Fibroblast of lung (primary cell): ENCODE data around the gene SLC16A6. TPM values are rescaled to one million over a fixed set of nuclear protein-coding genes. Genes with fewer than 3 reads are reported as not detected.
"Not testable (repeated sequence)": the region's sequence is repeated elsewhere in the genome, so short reads cannot be mapped to it uniquely, and the experiment has no call there.

Source experiments
- DNase-seq, 2 donors: peaks; one replicate each; pipeline versions ENCODE4 v3.0.0 to v3.0.0-alpha.2; 2010; ENCODE audit warnings: low read depth in 2 of 2
- H2AFZ ChIP-seq: 2 replicates; pipeline ENCODE4 v1.5.1; 2012; ENCODE audit warnings: low read length, control low read depth, inconsistent platforms
- H3K27ac ChIP-seq: 2 replicates; pipeline ENCODE4 v1.5.1; 2011; ENCODE audit warnings: low read length, control low read depth; ENCODE audit not compliant: insufficient read depth
- H3K27me3 ChIP-seq: 2 replicates; pipeline ENCODE4 v1.5.1; 2011; ENCODE audit warnings: mild to moderate bottlenecking, low read length; ENCODE audit not compliant: control insufficient read depth, insufficient read depth
- H3K36me3 ChIP-seq: 2 replicates; pipeline ENCODE4 v1.5.1; 2011; ENCODE audit warnings: low read length; ENCODE audit not compliant: control insufficient read depth, insufficient read depth
- H3K4me1 ChIP-seq: 2 replicates; pipeline ENCODE4 v1.5.1; 2011; ENCODE audit warnings: low read length; ENCODE audit not compliant: control insufficient read depth, insufficient read depth; ENCODE audit errors: extremely low read depth
- H3K4me2 ChIP-seq: 2 replicates; pipeline ENCODE4 v1.5.1; 2011; ENCODE audit warnings: low read length, control low read depth; ENCODE audit not compliant: insufficient read depth; ENCODE audit errors: extremely low read depth
- H3K4me3 ChIP-seq, 4 experiments: fragments of 200-600 bp in 1 of 4; sonication (generic) in 1 of 4; replicated peaks in 1 of 4; 2 replicates each; pipeline ENCODE4 v1.5.1; 2011 to 2016; ENCODE audit warnings: low read length in 4 of 4, low read depth in 3 of 4, mild to moderate bottlenecking in 3 of 4, control low read depth in 2 of 4, inconsistent platforms in 1 of 4, mixed read lengths in 1 of 4; ENCODE audit not compliant: insufficient read depth in 1 of 4; ENCODE audit errors: control extremely low read depth in 1 of 4
- H3K79me2 ChIP-seq: 2 replicates; pipeline ENCODE4 v1.5.1; 2012; ENCODE audit warnings: mild to moderate bottlenecking, low read length, inconsistent platforms; ENCODE audit not compliant: control insufficient read depth, insufficient read depth
- H3K9ac ChIP-seq: 2 replicates; pipeline ENCODE4 v1.5.1; 2011; ENCODE audit warnings: mild to moderate bottlenecking, low read length, control low read depth; ENCODE audit not compliant: insufficient read depth
- H3K9me3 ChIP-seq: 2 replicates; pipeline ENCODE4 v1.5.1; 2012; ENCODE audit warnings: low read depth, low read length; ENCODE audit not compliant: control insufficient read depth, insufficient read depth
- H4K20me1 ChIP-seq: 2 replicates; pipeline ENCODE4 v1.5.1; 2011; ENCODE audit warnings: low read length; ENCODE audit not compliant: control insufficient read depth, insufficient read depth; ENCODE audit errors: extremely low read depth
- EZH2 ChIP-seq: IDR thresholded peaks from 2 replicates; pipeline ENCODE4 v1.5.1; 2012; ENCODE audit warnings: low read length, control low read depth, mild to moderate bottlenecking; ENCODE audit errors: missing control alignments
- polyA plus RNA-seq, 2 donors: library from polyadenylated mRNA; depleted of rRNA in 1 of 2; stranded (reverse) in 1 of 2; unstranded in 1 of 2; fragments of >200 nt; gene quantifications; 2 replicates each; pipeline ENCODE4 v1.2.1, GENCODE V29; 2011 to 2012; ENCODE audit warnings: missing spikeins in 1 of 2
- total RNA-seq: library from RNA; depleted of rRNA; stranded (reverse); fragments of >200 nt; gene quantifications from 2 replicates; pipeline ENCODE4 v1.2.1, GENCODE V29; 2014
- TF ChIP-seq, protein P1 (sequence below), 2 donors: IDR thresholded peaks in 1 of 2; conservative IDR thresholded peaks in 1 of 2; 1 replicate in 1 of 2; 2 replicates in 1 of 2; pipeline ENCODE4 v1.5.1; 2011 to 2012; ENCODE audit warnings: low read length in 2 of 2, control low read depth in 1 of 2, inconsistent platforms in 1 of 2, low read depth in 1 of 2, mild to moderate bottlenecking in 1 of 2

Gene SLC16A6
- total and polyA plus RNA-seq, 2 donors (not counting 1 experiment from before 2014, with no cell fraction given) = 1.7 to 8.3 TPM

GRCh38 chr17:68228817-68229570, 61.9 kb downstream of the SLC16A6 start:
- H2AFZ ChIP-seq = no peak overlapping the region
- no peak for DNase-seq
- H3K79me2 ChIP-seq = no peaks in the 10 kb centered on the region
- no peaks in the 10 kb centered on the region for H3K9me3 ChIP-seq
- H3K4me2 ChIP-seq = no peak overlapping the region
- no peak overlapping the region for H3K4me3 ChIP-seq
- no peaks in the 10 kb centered on the region for H3K27me3 ChIP-seq
- H3K4me1 ChIP-seq = peaks cover 2% of the 10 kb centered on the region
- H3K36me3 ChIP-seq = no peaks in the 10 kb centered on the region
- H4K20me1 ChIP-seq = no peaks in the 10 kb centered on the region
- no peak for TF ChIP-seq EZH2
- TF ChIP-seq, protein P1, sequence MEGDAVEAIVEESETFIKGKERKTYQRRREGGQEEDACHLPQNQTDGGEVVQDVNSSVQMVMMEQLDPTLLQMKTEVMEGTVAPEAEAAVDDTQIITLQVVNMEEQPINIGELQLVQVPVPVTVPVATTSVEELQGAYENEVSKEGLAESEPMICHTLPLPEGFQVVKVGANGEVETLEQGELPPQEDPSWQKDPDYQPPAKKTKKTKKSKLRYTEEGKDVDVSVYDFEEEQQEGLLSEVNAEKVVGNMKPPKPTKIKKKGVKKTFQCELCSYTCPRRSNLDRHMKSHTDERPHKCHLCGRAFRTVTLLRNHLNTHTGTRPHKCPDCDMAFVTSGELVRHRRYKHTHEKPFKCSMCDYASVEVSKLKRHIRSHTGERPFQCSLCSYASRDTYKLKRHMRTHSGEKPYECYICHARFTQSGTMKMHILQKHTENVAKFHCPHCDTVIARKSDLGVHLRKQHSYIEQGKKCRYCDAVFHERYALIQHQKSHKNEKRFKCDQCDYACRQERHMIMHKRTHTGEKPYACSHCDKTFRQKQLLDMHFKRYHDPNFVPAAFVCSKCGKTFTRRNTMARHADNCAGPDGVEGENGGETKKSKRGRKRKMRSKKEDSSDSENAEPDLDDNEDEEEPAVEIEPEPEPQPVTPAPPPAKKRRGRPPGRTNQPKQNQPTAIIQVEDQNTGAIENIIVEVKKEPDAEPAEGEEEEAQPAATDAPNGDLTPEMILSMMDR (conservative IDR thresholded peaks at IDR 0.05 in 1 of 2, IDR thresholded peaks at IDR 0.05 in 1 of 2; ENCODE audit: low read depth in 1 of 2, low read length in 2 of 2) = no peak
- no peak overlapping the region for H3K27ac ChIP-seq
- no peak overlapping the region for H3K9ac ChIP-seq

GRCh38 chr17:68228039-68228680, 62.8 kb downstream of the SLC16A6 start:
- H3K27me3 ChIP-seq, H2AFZ ChIP-seq, H3K4me2 ChIP-seq, H4K20me1 ChIP-seq, H3K9me3 ChIP-seq, H3K4me3 ChIP-seq, H3K27ac ChIP-seq, DNase-seq, H3K4me1 ChIP-seq, H3K9ac ChIP-seq, H3K36me3 ChIP-seq, H3K79me2 ChIP-seq: not testable (repeated sequence)

DNA sequence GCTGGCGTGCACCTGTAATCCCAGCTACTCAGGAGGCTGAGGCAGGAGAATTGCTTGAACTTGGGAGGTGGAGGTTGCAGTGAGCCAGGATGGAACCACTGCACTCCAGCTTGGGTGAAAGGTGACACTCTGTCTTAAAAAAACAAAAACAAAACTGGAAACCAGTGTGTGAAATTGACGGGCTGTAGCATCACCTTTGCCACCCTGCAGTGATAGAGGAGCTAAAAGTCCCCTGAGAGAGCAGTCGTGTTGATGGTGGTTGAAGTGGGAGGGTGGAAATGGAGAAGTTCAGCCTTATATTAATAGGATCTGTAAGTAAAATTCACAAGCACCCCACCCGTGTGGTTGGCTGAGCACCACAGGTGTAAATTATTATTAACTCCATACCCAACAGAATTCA, 65.9 kb downstream of the SLC16A6 start:
- not testable (repeated sequence) for DNase-seq, H3K4me3 ChIP-seq, H3K9me3 ChIP-seq

GRCh38 chr17:68222606-68223005, 68.3 kb downstream of the SLC16A6 start:
- Histone ChIP-seq H3K4me1 (no peaks in the 10 kb centered on the region), H3K79me2 (no peaks in the 10 kb centered on the region), H3K4me3 (no peak overlapping the region), H3K4me2 (no peak overlapping the region), H3K27me3 (no peaks in the 10 kb centered on the region), H4K20me1 (no peaks in the 10 kb centered on the region), H2AFZ (no peak overlapping the region), H3K36me3 (no peaks in the 10 kb centered on the region), H3K9me3 (no peaks in the 10 kb centered on the region), H3K27ac (no peak overlapping the region), H3K9ac (no peak overlapping the region)
- no peak for DNase-seq
- no peak for TF ChIP-seq EZH2
- TF ChIP-seq, protein P1 (conservative IDR thresholded peaks at IDR 0.05 in 1 of 2, IDR thresholded peaks at IDR 0.05 in 1 of 2; ENCODE audit: low read depth in 1 of 2, low read length in 2 of 2) = no peak

More for the DNA sequence above, 65.9 kb downstream of the SLC16A6 start:
- H3K36me3 ChIP-seq, H2AFZ ChIP-seq, H3K27me3 ChIP-seq, H3K27ac ChIP-seq, H3K79me2 ChIP-seq, H4K20me1 ChIP-seq, H3K4me1 ChIP-seq, H3K4me2 ChIP-seq, H3K9ac ChIP-seq: not testable (repeated sequence)
